ENCODE data around the gene RNLS. TPM values are rescaled to one million over a fixed set of nuclear protein-coding genes. Genes with fewer than 3 reads are reported as not detected.

The RNLS gene
- total RNA-seq, 4 donors from 2014 or later = 10.6 to 38.7 (median 28.2) TPM

- Histone ChIP-seq H3K36me3 (no peaks in the 10 kb centered on the region), H3K27me3 (no peaks in the 10 kb centered on the region), H3K27ac (no peak overlapping the region), H3K9me3 (no peaks in the 10 kb centered on the region), H3K4me1 (no peaks in the 10 kb centered on the region), H3K4me3 (replicated peaks in 1 of 3) (no peak overlapping the region)
- no peak for TF ChIP-seq CTCF (IDR thresholded peaks at IDR 0.05)
- TF ChIP-seq POLR2A (IDR thresholded peaks at IDR 0.05) = no peak
- DNase-seq = no peak
- intact Hi-C loops (cut with DNase I) = no loop called here
Observed at GRCh38 chr10:88465765-88466164, 117.4 kb downstream of the RNLS start.

GRCh38 chr10:88463811-88464210, 119.3 kb downstream of the RNLS start:
- H3K27ac ChIP-seq = no peak overlapping the region
- WGBS, 2 donors = 92 to 96% methylated on average over 1 of the region's 1 CpG
- intact Hi-C loops (cut with DNase I) = no loop called here
- no peak for DNase-seq
- H3K4me1 ChIP-seq = peaks cover 0 to 6% of the 10 kb centered on the region in 2 donors
- H3K36me3 ChIP-seq = no peaks in the 10 kb centered on the region
- no peak overlapping the region for H3K4me3 ChIP-seq (replicated peaks in 1 of 3)
- no peaks in the 10 kb centered on the region for H3K27me3 ChIP-seq
- no peaks in the 10 kb centered on the region for H3K9me3 ChIP-seq
- no peak for TF ChIP-seq POLR2A (IDR thresholded peaks at IDR 0.05)
- TF ChIP-seq CTCF (IDR thresholded peaks at IDR 0.05) = no peak

GRCh38 chr10:88461426-88461825, 121.7 kb downstream of the RNLS start:
- Histone ChIP-seq H3K4me1 (peaks cover 0 to 6% of the 10 kb centered on the region in 2 donors), H3K9me3 (no peaks in the 10 kb centered on the region), H3K27me3 (no peaks in the 10 kb centered on the region), H3K4me3 (replicated peaks in 1 of 3) (no peak overlapping the region), H3K36me3 (no peaks in the 10 kb centered on the region), H3K27ac (no peak overlapping the region)
- intact Hi-C loops (cut with DNase I) = no loop called here
- TF ChIP-seq POLR2A (IDR thresholded peaks at IDR 0.05) (no peak), CTCF (IDR thresholded peaks at IDR 0.05) (no peak)
- no peak for DNase-seq
- WGBS, 2 donors = 73 to 74% methylated on average over 1 of the region's 1 CpG

GRCh38 chr10:88459530-88459929, 123.6 kb downstream of the RNLS start:
- H3K4me3 ChIP-seq (replicated peaks in 1 of 3) = no peak overlapping the region
- no peaks in the 10 kb centered on the region for H3K9me3 ChIP-seq
- no peak overlapping the region for H3K27ac ChIP-seq
- peak; percentile 14 to 45 for DNase-seq
- 31 to 35% methylated on average over 4 of the region's 4 CpGs for WGBS, 2 donors
- H3K27me3 ChIP-seq = no peaks in the 10 kb centered on the region
- TF ChIP-seq POLR2A (IDR thresholded peaks at IDR 0.05) (no peak), CTCF (IDR thresholded peaks at IDR 0.05) (no peak)
- intact Hi-C loops (cut with DNase I) = no loop called here
- peaks cover 0 to 6% of the 10 kb centered on the region in 2 donors for H3K4me1 ChIP-seq
- H3K36me3 ChIP-seq = no peaks in the 10 kb centered on the region

GRCh38 chr10:88458209-88458608, 124.9 kb downstream of the RNLS start:
- TF ChIP-seq POLR2A (IDR thresholded peaks at IDR 0.05) (no peak), CTCF (IDR thresholded peaks at IDR 0.05) (no peak)
- H3K27ac ChIP-seq = no peak overlapping the region
- intact Hi-C loops (cut with DNase I) = no loop called here
- H3K4me3 ChIP-seq (replicated peaks in 1 of 3) = no peak overlapping the region
- 82 to 83% methylated on average over 3 of the region's 3 CpGs for WGBS, 2 donors
- no peak for DNase-seq
- no peaks in the 10 kb centered on the region for H3K27me3 ChIP-seq
- H3K36me3 ChIP-seq = no peaks in the 10 kb centered on the region
- H3K9me3 ChIP-seq = no peaks in the 10 kb centered on the region
- H3K4me1 ChIP-seq = peaks cover 0 to 6% of the 10 kb centered on the region in 2 donors

Data from thyroid gland (tissue), 4 donors.